ES-I3 (cell line): Measurements from ENCODE around the gene ZNF460.

Experiments used
- H3K36me3 ChIP-seq: 2 replicates; pipeline ENCODE4 v1.6.1; 2013; ENCODE audit warnings: mild to moderate bottlenecking, low read length, control low read depth, moderate library complexity; ENCODE audit not compliant: insufficient read depth
- H3K4me1 ChIP-seq: 2 replicates; pipeline ENCODE4 v1.6.1; 2013; ENCODE audit warnings: mild to moderate bottlenecking, control low read depth, low read length; ENCODE audit not compliant: insufficient read depth
- H3K9ac ChIP-seq: 2 replicates; pipeline ENCODE4 v1.6.1; 2013; ENCODE audit warnings: low read depth, mild to moderate bottlenecking, low read length, moderate library complexity
- H3K9me3 ChIP-seq: 2 replicates; pipeline ENCODE4 v1.6.1; 2013; ENCODE audit warnings: mild to moderate bottlenecking, low read length, moderate library complexity; ENCODE audit not compliant: control insufficient read depth, insufficient read depth

Gene ZNF460

GRCh38 chr19:57302020-57302465 lies 21.8 kb downstream of the ZNF460 start:
- Histone ChIP-seq H3K9ac (no peak overlapping the region), H3K36me3 (peaks cover 3% of the 10 kb centered on the region; the same call in 1 of the 2 replicates), H3K9me3 (no peaks in the 10 kb centered on the region), H3K4me1 (peaks cover 15% of the 10 kb centered on the region; the same call in 1 of the 2 replicates)

- H3K9me3 ChIP-seq = no peaks in the 10 kb centered on the region
- peaks cover 3% of the 10 kb centered on the region; the same call in 1 of the 2 replicates for H3K36me3 ChIP-seq
- peaks cover 15% of the 10 kb centered on the region; the same call in 1 of the 2 replicates for H3K4me1 ChIP-seq
- no peak overlapping the region for H3K9ac ChIP-seq
Observed at GRCh38 chr19:57302727-57303401, 22.6 kb downstream of the ZNF460 start.

- H3K9me3 ChIP-seq = no peaks in the 10 kb centered on the region
- H3K9ac ChIP-seq = no peak overlapping the region
- no peaks in the 10 kb centered on the region for H3K36me3 ChIP-seq
- peaks cover 15% of the 10 kb centered on the region; the same call in 1 of the 2 replicates for H3K4me1 ChIP-seq
Observed at GRCh38 chr19:57305056-57305455, 24.8 kb downstream of the ZNF460 start.

- Histone ChIP-seq H3K36me3 (no peaks in the 10 kb centered on the region), H3K4me1 (no peaks in the 10 kb centered on the region), H3K9ac (no peak overlapping the region), H3K9me3 (no peaks in the 10 kb centered on the region)
Observed at GRCh38 chr19:57308514-57308913, 28.2 kb downstream of the ZNF460 start.

GRCh38 chr19:57310792-57311191 lies 30.5 kb downstream of the ZNF460 start:
- H3K36me3 ChIP-seq = no peaks in the 10 kb centered on the region
- no peaks in the 10 kb centered on the region for H3K9me3 ChIP-seq
- H3K4me1 ChIP-seq = no peaks in the 10 kb centered on the region
- no peak overlapping the region for H3K9ac ChIP-seq

- H3K36me3 ChIP-seq = no peaks in the 10 kb centered on the region
- H3K9me3 ChIP-seq = no peaks in the 10 kb centered on the region
- no peak overlapping the region for H3K9ac ChIP-seq
- no peaks in the 10 kb centered on the region for H3K4me1 ChIP-seq
Observed at GRCh38 chr19:57314146-57314545, 33.9 kb downstream of the ZNF460 start.

GRCh38 chr19:57317503-57317902 lies 37.2 kb downstream of the ZNF460 start:
- Histone ChIP-seq H3K9me3 (no peaks in the 10 kb centered on the region), H3K4me1 (no peaks in the 10 kb centered on the region), H3K9ac (peak overlapping the region; percentile 54; the same call in 1 of the 2 replicates), H3K36me3 (no peaks in the 10 kb centered on the region)

- no peaks in the 10 kb centered on the region for H3K4me1 ChIP-seq
- H3K9ac ChIP-seq = peak overlapping the region; percentile 84; the same call in 1 of the 2 replicates
- peaks cover under 1% of the 10 kb centered on the region; the same call in 1 of the 2 replicates for H3K36me3 ChIP-seq
- H3K9me3 ChIP-seq = no peaks in the 10 kb centered on the region
Observed at GRCh38 chr19:57319869-57320179, 39.5 kb downstream of the ZNF460 start.

- Histone ChIP-seq H3K9ac (peak within 1 kb of the TSS; percentile 84), H3K4me1 (no peaks in the 10 kb centered on the region), H3K9me3 (no peaks in the 10 kb centered on the region), H3K36me3 (peaks cover 6% of the 10 kb centered on the region; the same call in 1 of the 2 replicates)
Observed at GRCh38 chr19:57320180-57321084, 40.1 kb downstream of the ZNF460 start, which contains the start of gene ZNF543. Gene ZNF543 (plus strand): TSS chr19:57320472. CDS start chr19:57320854, 382 bp downstream.

GRCh38 chr19:57321116-57321515 lies 40.8 kb downstream of the ZNF460 start:
- peak overlapping the region; percentile 84 for H3K9ac ChIP-seq
- H3K36me3 ChIP-seq = peaks cover 7% of the 10 kb centered on the region; the same call in 1 of the 2 replicates
- H3K9me3 ChIP-seq = no peaks in the 10 kb centered on the region
- H3K4me1 ChIP-seq = no peaks in the 10 kb centered on the region

- H3K9me3 ChIP-seq = no peaks in the 10 kb centered on the region
- peak overlapping the region; percentile 84; the same call in 1 of the 2 replicates for H3K9ac ChIP-seq
- peaks cover 7% of the 10 kb centered on the region for H3K36me3 ChIP-seq
- H3K4me1 ChIP-seq = no peaks in the 10 kb centered on the region
Observed at GRCh38 chr19:57321751-57322150, 41.5 kb downstream of the ZNF460 start.

- Histone ChIP-seq H3K9ac (no peak overlapping the region), H3K9me3 (no peaks in the 10 kb centered on the region), H3K36me3 (peaks cover 16% of the 10 kb centered on the region), H3K4me1 (no peaks in the 10 kb centered on the region)
Observed at GRCh38 chr19:57324992-57325391, 44.7 kb downstream of the ZNF460 start.

- no peaks in the 10 kb centered on the region for H3K4me1 ChIP-seq
- no peaks in the 10 kb centered on the region for H3K9me3 ChIP-seq
- no peak overlapping the region for H3K9ac ChIP-seq
- H3K36me3 ChIP-seq = peaks cover 16% of the 10 kb centered on the region
Observed at GRCh38 chr19:57327993-57328392, 47.7 kb downstream of the ZNF460 start.

GRCh38 chr19:57334191-57334590 lies 53.9 kb downstream of the ZNF460 start:
- Histone ChIP-seq H3K9me3 (no peaks in the 10 kb centered on the region), H3K4me1 (no peaks in the 10 kb centered on the region), H3K9ac (no peak overlapping the region), H3K36me3 (no peaks in the 10 kb centered on the region)
